A673 (cell line): Measurements from ENCODE around the gene AP3D1. TPM values are rescaled to one million over a fixed set of nuclear protein-coding genes. Genes with fewer than 3 reads are reported as not detected.

Experiments
- BruUV-seq: library from RNA; stranded (reverse); fragments of 400-500 nt; replicated peaks from 2 replicates; lab custom pipeline; 2021; lab: Mats Ljungman, UMichigan
- CTCF ChIA-PET: fragments of 300-600 bp; sonication (Branson Sonifier 250); formaldehyde crosslinking; loops from one replicate; lab custom pipeline; 2022; ENCODE audit warnings: antibody characterized with exemption; lab: Charles Lee
- POLR2A ChIA-PET: fragments of 300-600 bp; sonication (Branson Sonifier 250); formaldehyde crosslinking; loops from one replicate; lab custom pipeline; 2022; ENCODE audit warnings: antibody characterized with exemption; ENCODE audit not compliant: low non-redundant PET; lab: Charles Lee
- DNase-seq: peaks from one replicate; pipeline ENCODE4 v3.0.0-alpha.2; 2015; ENCODE audit warnings: low spot score
- H3K27ac ChIP-seq: fragments of 200-600 bp; sonication (generic); 2 replicates; pipeline ENCODE4 v1.5.1; 2016; ENCODE audit warnings: mixed run types, low read depth, mild to moderate bottlenecking, mixed read lengths, antibody characterized with exemption, low read length; ENCODE audit not compliant: poor library complexity, severe bottlenecking
- H3K27me3 ChIP-seq: fragments of 200-600 bp; sonication (generic); replicated peaks from 2 replicates; pipeline ENCODE4 v1.6.1; 2017; ENCODE audit warnings: mixed run types, low read depth, mild to moderate bottlenecking, mixed read lengths, antibody characterized with exemption, low read length; ENCODE audit not compliant: insufficient read depth, poor library complexity
- H3K36me3 ChIP-seq: fragments of 200-600 bp; sonication (generic); 2 replicates; pipeline ENCODE4 v1.6.1; 2016; ENCODE audit warnings: mixed run types, mild to moderate bottlenecking, mixed read lengths, antibody characterized with exemption, low read length; ENCODE audit not compliant: insufficient read depth, poor library complexity, severe bottlenecking
- H3K4me1 ChIP-seq: fragments of 200-600 bp; sonication (generic); 2 replicates; pipeline ENCODE4 v1.6.1; 2017; ENCODE audit warnings: mixed run types, mild to moderate bottlenecking, mixed read lengths, antibody characterized with exemption, low read length; ENCODE audit not compliant: insufficient read depth, poor library complexity, severe bottlenecking
- H3K4me3 ChIP-seq: fragments of 200-600 bp; sonication (generic); 2 replicates; pipeline ENCODE4 v1.5.1; 2016; ENCODE audit warnings: low read depth, mixed run types, mild to moderate bottlenecking, mixed read lengths, low read length; ENCODE audit not compliant: poor library complexity, severe bottlenecking
- H3K9me3 ChIP-seq: fragments of 200-600 bp; sonication (generic); 2 replicates; pipeline ENCODE4 v1.6.1; 2016; ENCODE audit warnings: mixed run types, low read depth, mild to moderate bottlenecking, mixed read lengths, antibody characterized with exemption, low read length; ENCODE audit not compliant: poor library complexity, severe bottlenecking
- CTCF ChIP-seq: fragments of 300-800, 200-600 bp; sonication (generic); conservative IDR thresholded peaks from 2 replicates; pipeline ENCODE4 v1.5.1; 2017; ENCODE audit warnings: low read depth, mild to moderate bottlenecking, antibody characterized with exemption, low read length, moderate library complexity, mixed read lengths
- EZH2 ChIP-seq: fragments of 200-600 bp; sonication (generic); IDR thresholded peaks from 2 replicates; pipeline ENCODE4 v1.6.1; 2017; ENCODE audit warnings: borderline replicate concordance, low read depth, mild to moderate bottlenecking, mixed read lengths, antibody characterized with exemption, low read length; ENCODE audit not compliant: poor library complexity, severe bottlenecking
- intact Hi-C: fragments of 100-400 bp; cut with micrococcal nuclease; formaldehyde crosslinking; loops from one replicate; pipeline ENCODE4 v1.10.0; 2022; ENCODE audit not compliant: unreplicated experiment
- total RNA-seq: library from RNA; stranded (reverse); gene quantifications from 2 replicates; pipeline ENCODE4 v1.2.3, GENCODE V29; 2021

Gene AP3D1
- total RNA-seq, 1 experiment from 2014 or later = 148 TPM

GRCh38 chr19:2127758-2128157 lies 23.6 kb downstream of the AP3D1 start:
- H3K36me3 ChIP-seq = peaks cover 47% of the 10 kb centered on the region

GRCh38 chr19:2126879-2127518 lies 24.4 kb downstream of the AP3D1 start:
- Histone ChIP-seq H3K9me3 (no peaks in the 10 kb centered on the region), H3K27me3 (no peaks in the 10 kb centered on the region), H3K4me1 (peaks cover 14% of the 10 kb centered on the region), H3K27ac (no peak overlapping the region), H3K4me3 (no peak overlapping the region), H3K36me3 (peaks cover 47% of the 10 kb centered on the region)
- CTCF ChIA-PET = no interaction called here
- POLR2A ChIA-PET = interaction anchor here (0.6 kb wide), 1 partner anchor 747 kb away, joined by 3 read pairs; no protein-coding TSS in a partner anchor
- no TSS peak for BruUV-seq
- no peak for DNase-seq
- intact Hi-C loops = no loop called here
- TF ChIP-seq CTCF = no peak
- no peak for TF ChIP-seq EZH2

More at GRCh38 chr19:2127758-2128157, 23.6 kb downstream of the AP3D1 start:
- Histone ChIP-seq H3K4me3 (no peak overlapping the region), H3K27me3 (no peaks in the 10 kb centered on the region), H3K4me1 (peaks cover 14% of the 10 kb centered on the region), H3K9me3 (no peaks in the 10 kb centered on the region), H3K27ac (peak overlapping the region; percentile 69)
- TF ChIP-seq EZH2 = no peak
- 0 out of 2 replicates have a peak, but pooled peaks have one; percentile 9 for TF ChIP-seq CTCF
- ChIA-PET CTCF (interaction anchor here (0.7 kb wide), 2 partner anchors 89 to 452 kb away, joined by 3 read pairs; no protein-coding TSS in a partner anchor), POLR2A (interaction anchor here (0.6 to 0.7 kb wide), 3 partner anchors 112 to 748 kb away, joined by 3 to 6 read pairs (median 3); partner anchors contain the start of gene BTBD2)
- BruUV-seq = no TSS peak
- no peak for DNase-seq
- intact Hi-C loops = no loop called here

- ChIA-PET POLR2A (no interaction called here), CTCF (no interaction called here)
- BruUV-seq = no TSS peak
- H3K27me3 ChIP-seq = no peaks in the 10 kb centered on the region
- DNase-seq = no peak
- peaks cover 4% of the 10 kb centered on the region for H3K4me1 ChIP-seq
- no peak overlapping the region for H3K27ac ChIP-seq
- H3K36me3 ChIP-seq = peaks cover 54% of the 10 kb centered on the region
- intact Hi-C loops = no loop called here
- H3K9me3 ChIP-seq = no peaks in the 10 kb centered on the region
- H3K4me3 ChIP-seq = no peak overlapping the region
- no peak for TF ChIP-seq CTCF
- no peak for TF ChIP-seq EZH2
Observed at GRCh38 chr19:2123682-2124387, 27.5 kb downstream of the AP3D1 start.
